Measurements from ENCODE around the gene SOX6. TPM values are rescaled to one million over a fixed set of nuclear protein-coding genes. Genes with fewer than 3 reads are reported as not detected.

The SOX6 gene
- total and polyA plus RNA-seq, 2 experiments from 2014 or later = 0.03 to 0.66 TPM

- TF ChIP-seq ETS1 (IDR thresholded peaks at IDR 0.05) (no peak), EZH2phosphoT487 (IDR thresholded peaks at IDR 0.05; ENCODE audit: unreplicated experiment) (no peak), CREB1 (CRISPR knock-in tag; IDR thresholded peaks at IDR 0.05; ENCODE audit: low read depth) (no peak), ZNF462 (CRISPR knock-in tag; IDR thresholded peaks at IDR 0.05) (no peak), ZNF331 (CRISPR knock-in tag; IDR thresholded peaks at IDR 0.05; ENCODE audit: low read depth) (no peak)
Measured at GRCh38 chr11:15970506-15971214, 385.7 kb downstream of the SOX6 start (continued).

GRCh38 chr11:15969701-15970329 is 386.5 kb downstream of the SOX6 start:
- Mint-ChIP-seq H3K9me3 (no peaks in the 10 kb centered on the region), H3K36me3 (ENCODE audit: low read depth) (no peaks in the 10 kb centered on the region), H3K4me3 (no peak overlapping the region), H3K27ac (no peak overlapping the region), H3K4me1 (peaks cover 14% of the 10 kb centered on the region; the same call in 2 of the 3 replicates), H3K27me3 (ENCODE audit: insufficient read depth, low read depth, poor library complexity) (peaks cover 2% of the 10 kb centered on the region)
- Histone ChIP-seq H3K4me1 (ENCODE audit: insufficient read depth) (peaks cover 6% of the 10 kb centered on the region; the same call in 1 of the 2 replicates), H4K20me1 (replicated peaks; ENCODE audit: insufficient read depth) (no peaks in the 10 kb centered on the region), H3K27ac (ENCODE audit: low read depth) (no peak overlapping the region), H3K9me2 (ENCODE audit: insufficient read depth) (no peaks in the 10 kb centered on the region), H3K27me3 (ENCODE audit: insufficient read depth) (no peaks in the 10 kb centered on the region), H3F3A (replicated peaks; ENCODE audit: low read depth) (no peaks in the 10 kb centered on the region), H3K4me2 (no peak overlapping the region), H2AFZ (no peak overlapping the region; the same call in 1 of the 2 replicates), H3K79me2 (replicated peaks; ENCODE audit: insufficient read depth) (no peaks in the 10 kb centered on the region), H3K4me3 (no peak overlapping the region), H3K36me3 (ENCODE audit: insufficient read depth) (no peaks in the 10 kb centered on the region)
- ATAC-seq = no peak
- DNase-seq (ENCODE audit: low spot score) = no peak
- TF ChIP-seq POLR2AphosphoS5 (IDR thresholded peaks at IDR 0.05; ENCODE audit: low read depth) (no peak), CREB1 (CRISPR knock-in tag; IDR thresholded peaks at IDR 0.05; ENCODE audit: low read depth) (no peak), NANOG (IDR thresholded peaks at IDR 0.05; ENCODE audit: borderline replicate concordance) (no peak), ZNF462 (CRISPR knock-in tag; IDR thresholded peaks at IDR 0.05) (no peak)

Data from GM23338 (cell line).